K562 (cell line): ENCODE measurements around the gene BDKRB2. TPM values are rescaled to one million over a fixed set of nuclear protein-coding genes. Genes with fewer than 3 reads are reported as not detected.

Source experiments
- ATAC-seq: fragments of 200-7000 bp; cut with Tn5 transposase; 3 replicates; pipeline ENCODE4 v1.9.1; 2020; ENCODE audit warnings: moderate library complexity
- BruUV-seq: library from RNA; stranded (reverse); fragments of 400-500 nt; replicated peaks from 2 replicates; lab custom pipeline; 2021; lab: Mats Ljungman, UMichigan
- CTCF ChIA-PET: fragments of 300-600 bp; formaldehyde crosslinking; extraction: SDS; loops from one replicate; lab custom pipeline; 2021; ENCODE audit warnings: low intra/inter-chr PET ratio; lab: Yijun Ruan, JAX
- POLR2A ChIA-PET: fragments of 300-600, 350-650 bp; sonication (Branson Sonifier 250); formaldehyde crosslinking; extraction: SDS; loops from one replicate; lab custom pipeline; 2021; ENCODE audit warnings: antibody characterized with exemption, inconsistent platforms; lab: Yijun Ruan, JAX
- DNase-seq, 4 experiments: peaks; one replicate each; pipeline versions ENCODE4 v3.0.0 to v3.0.0-alpha.2; 2011 to 2018; ENCODE audit warnings: low spot score in 3 of 4, mixed read lengths in 3 of 4; ENCODE audit errors: extremely low read depth in 1 of 4
- FAIRE-seq: peaks from 2 replicates; lab custom pipeline; 2011; peaks lifted over from hg19 to GRCh38; lab: Jason Lieb, UNC
- H2AFZ ChIP-seq: 2 replicates; pipeline ENCODE4 v1.6.0; 2011; ENCODE audit warnings: low read depth, low read length, control low read depth, inconsistent platforms
- H3K27ac ChIP-seq: fragments of 200-600 bp; 3 replicates; pipeline ENCODE4 v1.8.0; 2011; ENCODE audit warnings: low read depth, mild to moderate bottlenecking, control low read depth, inconsistent platforms, low read length, moderate library complexity, mixed read lengths; ENCODE audit errors: extremely low read depth
- H3K27me3 ChIP-seq, 2 experiments: fragments of 300-600 bp in 1 of 2; 2 replicates in 1 of 2; 3 replicates in 1 of 2; pipeline versions ENCODE4 v1.6.0 to v1.8.0; 2011; ENCODE audit warnings: inconsistent platforms in 2 of 2, low read length in 2 of 2, mild to moderate bottlenecking in 1 of 2, mixed read lengths in 1 of 2, moderate library complexity in 1 of 2; ENCODE audit not compliant: control insufficient read depth in 2 of 2, insufficient read depth in 2 of 2
- H3K36me3 ChIP-seq: fragments of 300-600 bp; 3 replicates; pipeline ENCODE4 v1.8.0; 2011; ENCODE audit warnings: mild to moderate bottlenecking, low read length, inconsistent platforms; ENCODE audit not compliant: control insufficient read depth, insufficient read depth
- H3K4me1 ChIP-seq, 2 experiments: fragments of 200-600 bp in 1 of 2; replicated peaks in 1 of 2; 2 replicates in 1 of 2; 3 replicates in 1 of 2; pipeline versions ENCODE4 v1.5.1 to v1.8.0; 2011; ENCODE audit warnings: inconsistent platforms in 2 of 2, low read length in 2 of 2, mild to moderate bottlenecking in 1 of 2, mixed read lengths in 1 of 2, moderate library complexity in 1 of 2; ENCODE audit not compliant: control insufficient read depth in 2 of 2, insufficient read depth in 2 of 2
- H3K4me2 ChIP-seq: 2 replicates; pipeline ENCODE4 v1.6.1; 2011; ENCODE audit warnings: low read length, control low read depth, inconsistent platforms, mixed read lengths; ENCODE audit not compliant: insufficient read depth
- H3K4me3 ChIP-seq: fragments of 200-600 bp; sonication (generic), shearing (Covaris generic); 2 replicates; pipeline ENCODE4 v1.5.1; 2016; ENCODE audit warnings: control low read depth, inconsistent platforms
- H3K79me2 ChIP-seq: fragments of 200-600 bp; 3 replicates; pipeline ENCODE4 v1.8.0; 2011; ENCODE audit warnings: low read length, inconsistent platforms; ENCODE audit not compliant: control insufficient read depth, insufficient read depth
- H3K9ac ChIP-seq, 2 experiments: 2 replicates each; pipeline versions ENCODE4 v1.6.0 to v1.6.1; 2011; ENCODE audit warnings: low read depth in 2 of 2, low read length in 2 of 2, control low read depth in 1 of 2, inconsistent platforms in 1 of 2, mild to moderate bottlenecking in 1 of 2, mixed read lengths in 1 of 2; ENCODE audit not compliant: insufficient read depth in 1 of 2
- H3K9me1 ChIP-seq: one replicate; pipeline ENCODE4 v1.6.0; 2011; ENCODE audit warnings: inconsistent platforms, mild to moderate bottlenecking, low read length, moderate library complexity; ENCODE audit not compliant: control insufficient read depth, insufficient read depth
- H3K9me3 ChIP-seq: replicated peaks from 2 replicates; pipeline ENCODE4 v1.5.1; 2011; ENCODE audit warnings: low read depth, low read length, inconsistent platforms; ENCODE audit not compliant: control insufficient read depth, insufficient read depth
- H4K20me1 ChIP-seq: replicated peaks from 2 replicates; pipeline ENCODE4 v1.6.1; 2011; ENCODE audit warnings: low read length, inconsistent platforms, mixed read lengths; ENCODE audit not compliant: control insufficient read depth, insufficient read depth
- CHD1 ChIP-seq: fragments of 200-600 bp; sonication (generic); IDR thresholded peaks from one replicate; pipeline ENCODE4 v1.6.1; 2012; ENCODE audit warnings: mild to moderate bottlenecking, moderate library complexity, low read length, inconsistent platforms
- DEAF1 ChIP-seq: fragments of 450-650 bp; formaldehyde crosslinking; IDR thresholded peaks from 2 replicates; pipeline ENCODE4 v1.4.0; 2020; ENCODE audit warnings: mild to moderate bottlenecking, moderate library complexity
- FOXK1 ChIP-seq: sonication (generic); formaldehyde crosslinking; IDR thresholded peaks from 2 replicates; pipeline ENCODE4 v1.8.0; 2022; ENCODE audit warnings: missing genetic modification reagents, mild to moderate bottlenecking, borderline replicate concordance
- KLF10 ChIP-seq: fragments of 250-450 bp; sonication (Bioruptor Pico); IDR thresholded peaks from 2 replicates; pipeline ENCODE4 v1.6.1; 2021; ENCODE audit warnings: matching md5 sums
- MLLT1 ChIP-seq, 2 experiments: fragments of 450-650 bp; IDR thresholded peaks; 2 replicates each; pipeline ENCODE4 v1.6.1; 2016
- MTA3 ChIP-seq: fragments of 450-650 bp; formaldehyde crosslinking; IDR thresholded peaks from 2 replicates; pipeline ENCODE4 v1.6.1; 2017; ENCODE audit warnings: mild to moderate bottlenecking, borderline replicate concordance
- RBM25 ChIP-seq: fragments of 200-400 bp; formaldehyde crosslinking; IDR thresholded peaks from 2 replicates; pipeline ENCODE4 v1.6.1; 2018; ENCODE audit warnings: low read length, low read depth, moderate library complexity; ENCODE audit not compliant: severe bottlenecking
- RERE ChIP-seq: sonication (generic); formaldehyde crosslinking; IDR thresholded peaks from 2 replicates; pipeline ENCODE4 v1.8.0; 2023; ENCODE audit warnings: missing genetic modification reagents, mild to moderate bottlenecking, borderline replicate concordance
- RFX5 ChIP-seq: IDR thresholded peaks from 2 replicates; pipeline ENCODE4 v1.6.1; 2011; ENCODE audit warnings: low read depth, mild to moderate bottlenecking, improper control_type of control experiment, low read length
- SIRT6 ChIP-seq: IDR thresholded peaks from one replicate; pipeline ENCODE4 v1.6.1; 2012; ENCODE audit warnings: low read depth, mild to moderate bottlenecking, control low read depth, inconsistent platforms, low read length, moderate library complexity
- ZNF408 ChIP-seq: fragments of 250-450 bp; sonication (Bioruptor Pico); IDR thresholded peaks from 2 replicates; pipeline ENCODE4 v1.4.0; 2020; ENCODE audit warnings: low read depth, mild to moderate bottlenecking, moderate library complexity
- ZNF445 ChIP-seq: fragments of 250-450 bp; sonication (Bioruptor Pico); IDR thresholded peaks from 2 replicates; pipeline ENCODE4 v1.4.0; 2020; ENCODE audit warnings: low read depth, mild to moderate bottlenecking, moderate library complexity
- ZNF586 ChIP-seq: fragments of 450-650 bp; formaldehyde crosslinking; conservative IDR thresholded peaks from 2 replicates; pipeline ENCODE4 v1.4.0; 2020; ENCODE audit warnings: mild to moderate bottlenecking, moderate library complexity
- WGBS: fragments of 100-300 bp; shearing (Covaris generic); methylation state at CpG from one replicate; pipeline ENCODE4 v1.1.6; 2016; ENCODE audit warnings: low coverage, mixed read lengths; ENCODE audit not compliant: insufficient coverage; ENCODE audit errors: missing lambda C conversion rate; 5-methylcytosine and 5-hydroxymethylcytosine counted together
- in situ Hi-C: fragments of 300-500 bp; cut with MboI; formaldehyde crosslinking; loops from 4 replicates; pipeline ENCODE4 v1.15.0; 2018; ENCODE audit warnings: inconsistent platforms, mixed read lengths
- intact Hi-C: fragments of 100-400 bp; cut with micrococcal nuclease; formaldehyde crosslinking; loops from 2 replicates; pipeline ENCODE4 v1.14.2; 2022
- polyA plus RNA-seq, 8 experiments: library from polyadenylated mRNA; depleted of rRNA in 4 of 8; stranded (reverse) in 5 of 8; unstranded in 3 of 8; fragments of >200 nt; fragmentation: Nextera tagmentation in 2 of 8; fragmentation: Illumina TruSeq in 1 of 8; extraction: Ambion mirVana in 2 of 8; extraction: Trizol in 1 of 8; gene quantifications; 2 replicates each; pipeline versions ENCODE4 v1.2.1 to v1.2.3, GENCODE V29; 2011 to 2014; ENCODE audit warnings: inconsistent platforms in 1 of 8, missing spikeins in 1 of 8
- total RNA-seq, 7 experiments: library from RNA; depleted of rRNA in 6 of 7; stranded (reverse); fragments of >200 nt in 6 of 7; fragmentation: Illumina TruSeq in 2 of 7; extraction: Trizol in 2 of 7; gene quantifications; 2 replicates each; pipeline versions ENCODE4 v1.2.1 to v1.2.3, GENCODE V29; 2011 to 2021; ENCODE audit warnings: low replicate concordance in 1 of 7

BDKRB2 gene
- total and polyA plus RNA-seq, 9 of the 15 experiments (the other 6 are each of a cell fraction or from before 2014, with no cell fraction given): 0.02 TPM; not detected in 8

GRCh38 chr14:96264200-96264553 lies 59.5 kb downstream of the BDKRB2 start:
- H3K27ac ChIP-seq: no peak overlapping the region
- H3K79me2 ChIP-seq: no peaks in the 10 kb centered on the region
- FAIRE-seq (no peak), ATAC-seq (no peak), DNase-seq (no peak)
- H4K20me1 ChIP-seq: no peaks in the 10 kb centered on the region
- 2% methylated on average over 8 of the region's 14 CpGs for WGBS
- H3K9ac ChIP-seq: no peak overlapping the region
- H3K4me2 ChIP-seq: no peak overlapping the region
- peaks cover 0 to 4% of the 10 kb centered on the region in 2 experiments; a peak in 2 of 5 replicates for H3K4me1 ChIP-seq
- CTCF ChIA-PET: no interaction called here
- no TSS peak for BruUV-seq
- no peak overlapping the region for H3K4me3 ChIP-seq
- H3K27me3 ChIP-seq: peaks cover 9 to 52% of the 10 kb centered on the region in 2 experiments
- POLR2A ChIA-PET: no interaction called here
- no peaks in the 10 kb centered on the region for H3K9me1 ChIP-seq
- intact Hi-C loops: no loop called here
- H2AFZ ChIP-seq: no peak overlapping the region
- H3K9me3 ChIP-seq: no peaks in the 10 kb centered on the region
- in situ Hi-C loops: loop anchor here (10.0 to 25.0 kb wide), 2 partner anchors 149 to 702 kb away; no protein-coding TSS in a partner anchor
- no peaks in the 10 kb centered on the region for H3K36me3 ChIP-seq
- TF ChIP-seq SIRT6 (no peak), RBM25 (no peak), MTA3 (no peak), RFX5 (no peak), DEAF1 (CRISPR knock-in tag) (no peak), CHD1 (no peak), KLF10 (CRISPR knock-in tag) (no peak), RERE (no peak), ZNF408 (CRISPR knock-in tag) (no peak), ZNF445 (no peak), MLLT1 (IDR thresholded peaks at IDR 0.05) (no peak), ZNF586 (CRISPR knock-in tag) (no peak), FOXK1 (no peak)
